Endothelial cell (in vitro differentiated cells): Measurements from ENCODE around the gene KRT5. TPM values are rescaled to one million over a fixed set of nuclear protein-coding genes. Genes with fewer than 3 reads are reported as not detected.

ENCODE experiments used
- DNase-seq: peaks from one replicate; pipeline ENCODE4 v3.0.0; 2021; ENCODE audit warnings: low spot score
- H3K27ac Mint-ChIP-seq: one replicate; pipeline ENCODE4 v1.8.0; 2021; ENCODE audit warnings: mixed read lengths, inconsistent platforms; ENCODE audit not compliant: unreplicated experiment
- H3K27me3 Mint-ChIP-seq: one replicate; pipeline ENCODE4 v1.8.0; 2021; ENCODE audit warnings: mild to moderate bottlenecking, moderate library complexity, mixed read lengths, inconsistent platforms; ENCODE audit not compliant: unreplicated experiment
- H3K36me3 Mint-ChIP-seq: one replicate; pipeline ENCODE4 v1.8.0; 2021; ENCODE audit warnings: mild to moderate bottlenecking, low read depth, mixed read lengths, inconsistent platforms; ENCODE audit not compliant: unreplicated experiment
- H3K4me1 Mint-ChIP-seq: one replicate; pipeline ENCODE4 v1.8.0; 2021; ENCODE audit warnings: mild to moderate bottlenecking, mixed read lengths, inconsistent platforms; ENCODE audit not compliant: unreplicated experiment
- H3K4me3 Mint-ChIP-seq: one replicate; pipeline ENCODE4 v1.8.0; 2021; ENCODE audit warnings: mild to moderate bottlenecking, mixed read lengths, inconsistent platforms; ENCODE audit not compliant: unreplicated experiment
- H3K9me3 Mint-ChIP-seq: one replicate; pipeline ENCODE4 v1.8.0; 2021; ENCODE audit warnings: mixed read lengths, inconsistent platforms; ENCODE audit not compliant: unreplicated experiment
- CTCF ChIP-seq: fragments of 200-600 bp; sonication (generic); IDR thresholded peaks from one replicate; pipeline ENCODE4 v1.5.0; 2021; ENCODE audit warnings: antibody characterized with exemption; ENCODE audit not compliant: unreplicated experiment
- total RNA-seq: library from RNA; stranded (reverse); fragmentation: NEBNext Ultra II Directional; extraction: Animal tissue kit (Norgen Biotek cat#: 25700); gene quantifications from one replicate; pipeline ENCODE4 v1.2.1, GENCODE V29; 2021; ENCODE audit not compliant: unreplicated experiment

The KRT5 gene
- total RNA-seq, 1 donor from 2014 or later = not detected

- no peak overlapping the region for H3K4me3 Mint-ChIP-seq
- TF ChIP-seq CTCF = no peak
- no peak for DNase-seq
- H3K27me3 Mint-ChIP-seq = peaks cover 6% of the 10 kb centered on the region
- peaks cover 4% of the 10 kb centered on the region for H3K9me3 Mint-ChIP-seq
- H3K4me1 Mint-ChIP-seq = no peaks in the 10 kb centered on the region
- H3K27ac Mint-ChIP-seq = no peak overlapping the region
- H3K36me3 Mint-ChIP-seq = no peaks in the 10 kb centered on the region
Observed at GRCh38 chr12:52559979-52560378, 39.8 kb upstream of the KRT5 start.

DNA sequence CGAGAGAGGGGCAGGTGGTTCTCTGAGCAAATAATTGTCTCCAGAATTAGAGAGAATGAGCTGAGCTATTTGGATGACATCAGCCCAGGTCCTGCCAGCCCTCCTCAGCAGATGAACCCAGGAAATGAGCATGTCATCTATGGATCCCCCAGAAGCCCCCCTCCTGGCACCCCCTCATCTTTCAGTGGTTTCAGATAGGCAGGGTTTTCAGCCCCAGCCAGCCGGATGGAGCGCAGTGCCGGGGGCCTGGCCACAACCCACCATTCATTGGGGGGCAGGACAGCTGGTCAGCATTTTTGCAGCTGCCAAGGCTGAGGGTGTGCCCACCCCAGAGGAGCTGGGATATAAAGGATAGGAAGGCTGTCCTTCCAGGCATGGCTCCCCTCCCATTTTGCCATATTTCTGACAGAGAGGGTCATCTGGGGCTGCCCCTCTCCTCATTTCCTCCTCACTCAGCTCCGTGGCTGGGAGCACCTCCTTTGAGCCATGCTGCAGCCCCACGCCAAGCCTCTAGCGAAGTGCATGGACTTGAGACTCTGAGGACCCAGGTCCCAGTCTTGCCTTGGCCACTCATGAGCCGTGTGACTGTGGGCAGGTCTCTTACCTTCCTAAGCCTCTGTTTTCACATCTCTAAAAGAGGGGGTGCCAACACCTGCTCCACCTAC is 38.7 kb upstream of the KRT5 start:
- Mint-ChIP-seq H3K4me3 (no peak overlapping the region), H3K9me3 (peaks cover 4% of the 10 kb centered on the region), H3K36me3 (no peaks in the 10 kb centered on the region), H3K27me3 (peaks cover 7% of the 10 kb centered on the region), H3K4me1 (no peaks in the 10 kb centered on the region), H3K27ac (no peak overlapping the region)
- DNase-seq = no peak
- no peak for TF ChIP-seq CTCF

DNA sequence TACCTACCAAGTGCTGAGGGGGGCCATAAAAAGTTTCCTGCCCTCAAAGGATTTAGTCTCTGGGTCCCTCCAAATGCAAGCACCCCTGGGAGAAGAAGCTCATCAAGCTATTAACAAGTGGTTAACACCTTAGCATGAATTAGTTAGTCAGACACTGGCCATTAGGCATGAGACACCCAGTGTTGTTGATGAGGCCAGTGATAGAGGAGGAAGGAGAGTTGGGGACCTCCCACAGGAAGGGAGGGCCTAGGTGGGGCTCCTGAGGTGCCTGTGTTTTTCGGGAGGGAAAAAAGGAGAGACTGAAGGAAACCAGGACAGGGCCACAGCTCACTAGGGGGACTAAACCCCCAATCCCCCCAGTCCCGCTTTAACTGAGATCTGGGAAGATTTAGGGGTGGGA is 37.3 kb upstream of the KRT5 start:
- peaks cover 4% of the 10 kb centered on the region for H3K9me3 Mint-ChIP-seq
- no peak overlapping the region for H3K4me3 Mint-ChIP-seq
- H3K4me1 Mint-ChIP-seq = no peaks in the 10 kb centered on the region
- DNase-seq = no peak
- no peak overlapping the region for H3K27ac Mint-ChIP-seq
- no peak for TF ChIP-seq CTCF
- no peaks in the 10 kb centered on the region for H3K36me3 Mint-ChIP-seq
- H3K27me3 Mint-ChIP-seq = peaks cover 11% of the 10 kb centered on the region

DNA sequence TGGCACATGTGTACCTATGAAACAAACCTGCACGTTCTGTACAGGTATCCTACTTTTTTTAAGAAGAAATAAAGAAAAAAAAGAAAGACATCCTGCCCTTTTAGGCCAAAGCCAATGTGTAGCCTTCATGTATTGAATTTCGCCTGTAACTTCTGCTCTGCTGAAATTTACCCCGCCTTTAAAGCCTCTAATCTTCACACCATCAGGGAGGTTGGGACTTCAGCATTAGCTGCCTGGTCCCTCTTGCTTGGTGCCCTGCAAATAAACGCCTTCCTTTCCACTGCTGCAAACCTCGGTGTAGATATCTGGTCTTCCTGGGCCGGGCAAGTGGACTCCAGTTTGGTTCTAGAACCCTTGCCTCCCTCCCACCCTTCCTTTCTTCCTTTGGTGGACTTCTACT is 35.4 kb upstream of the KRT5 start:
- DNase-seq = no peak
- TF ChIP-seq CTCF = no peak
- no peaks in the 10 kb centered on the region for H3K4me1 Mint-ChIP-seq
- no peak overlapping the region for H3K4me3 Mint-ChIP-seq
- H3K27me3 Mint-ChIP-seq = peaks cover 11% of the 10 kb centered on the region
- H3K9me3 Mint-ChIP-seq = peaks cover 4% of the 10 kb centered on the region
- no peak overlapping the region for H3K27ac Mint-ChIP-seq
- no peaks in the 10 kb centered on the region for H3K36me3 Mint-ChIP-seq

GRCh38 chr12:52552681-52553195 is 32.5 kb upstream of the KRT5 start, which contains the start of gene KRT71:
Gene KRT71 (minus strand): TSS chr12:52553145. CDS start chr12:52553077, 68 bp downstream.
- no peak for TF ChIP-seq CTCF
- Mint-ChIP-seq H3K4me3 (no peak within 1 kb of the TSS), H3K36me3 (no peaks in the 10 kb centered on the region), H3K4me1 (no peaks in the 10 kb centered on the region), H3K27ac (no peak within 1 kb of the TSS), H3K9me3 (no peaks in the 10 kb centered on the region), H3K27me3 (peaks cover 7% of the 10 kb centered on the region)
- no peak for DNase-seq
